Uterus (tissue), 2 donors: ENCODE measurements around the gene ZDHHC4.

Experiments
- POLR2A ChIP-seq, 2 donors: fragments of 450-650 bp; IDR thresholded peaks; one replicate each; pipeline ENCODE4 v1.6.1; 2016; ENCODE audit warnings: antibody characterized with exemption in 2 of 2, mild to moderate bottlenecking in 1 of 2, moderate library complexity in 1 of 2
- TF ChIP-seq, protein P1 (sequence below), 4 experiments: fragments of 200-600 bp in 2 of 4; fragments of 450-650 bp in 2 of 4; sonication (generic) in 2 of 4; IDR thresholded peaks; one replicate each; pipeline ENCODE4 v1.5.1; 2016 to 2019; ENCODE audit warnings: antibody characterized with exemption in 4 of 4, mild to moderate bottlenecking in 2 of 4, moderate library complexity in 1 of 4

GRCh38 chr7:6554848-6555247 is 22.4 kb upstream of the ZDHHC4 start:
- no peak for TF ChIP-seq POLR2A (IDR thresholded peaks at IDR 0.05)
- TF ChIP-seq, protein P1, sequence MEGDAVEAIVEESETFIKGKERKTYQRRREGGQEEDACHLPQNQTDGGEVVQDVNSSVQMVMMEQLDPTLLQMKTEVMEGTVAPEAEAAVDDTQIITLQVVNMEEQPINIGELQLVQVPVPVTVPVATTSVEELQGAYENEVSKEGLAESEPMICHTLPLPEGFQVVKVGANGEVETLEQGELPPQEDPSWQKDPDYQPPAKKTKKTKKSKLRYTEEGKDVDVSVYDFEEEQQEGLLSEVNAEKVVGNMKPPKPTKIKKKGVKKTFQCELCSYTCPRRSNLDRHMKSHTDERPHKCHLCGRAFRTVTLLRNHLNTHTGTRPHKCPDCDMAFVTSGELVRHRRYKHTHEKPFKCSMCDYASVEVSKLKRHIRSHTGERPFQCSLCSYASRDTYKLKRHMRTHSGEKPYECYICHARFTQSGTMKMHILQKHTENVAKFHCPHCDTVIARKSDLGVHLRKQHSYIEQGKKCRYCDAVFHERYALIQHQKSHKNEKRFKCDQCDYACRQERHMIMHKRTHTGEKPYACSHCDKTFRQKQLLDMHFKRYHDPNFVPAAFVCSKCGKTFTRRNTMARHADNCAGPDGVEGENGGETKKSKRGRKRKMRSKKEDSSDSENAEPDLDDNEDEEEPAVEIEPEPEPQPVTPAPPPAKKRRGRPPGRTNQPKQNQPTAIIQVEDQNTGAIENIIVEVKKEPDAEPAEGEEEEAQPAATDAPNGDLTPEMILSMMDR (IDR thresholded peaks at IDR 0.05) = no peak
